ENCODE results near the gene SCFD2. TPM values are rescaled to one million over a fixed set of nuclear protein-coding genes. Genes with fewer than 3 reads are reported as not detected.
"Not testable (repeated sequence)": the region's sequence is repeated elsewhere in the genome, so short reads cannot be mapped to it uniquely, and the experiment has no call there.

Gene SCFD2
- polyA plus RNA-seq, 3 donors, result 5.4 to 9.4 (median 6.7) TPM

- intact Hi-C loops (cut with micrococcal nuclease), result no loop called here
- WGBS (ENCODE audit: insufficient coverage), result no CpG with 5 or more reads among the region's 1 CpG
- TF ChIP-seq, protein P1, sequence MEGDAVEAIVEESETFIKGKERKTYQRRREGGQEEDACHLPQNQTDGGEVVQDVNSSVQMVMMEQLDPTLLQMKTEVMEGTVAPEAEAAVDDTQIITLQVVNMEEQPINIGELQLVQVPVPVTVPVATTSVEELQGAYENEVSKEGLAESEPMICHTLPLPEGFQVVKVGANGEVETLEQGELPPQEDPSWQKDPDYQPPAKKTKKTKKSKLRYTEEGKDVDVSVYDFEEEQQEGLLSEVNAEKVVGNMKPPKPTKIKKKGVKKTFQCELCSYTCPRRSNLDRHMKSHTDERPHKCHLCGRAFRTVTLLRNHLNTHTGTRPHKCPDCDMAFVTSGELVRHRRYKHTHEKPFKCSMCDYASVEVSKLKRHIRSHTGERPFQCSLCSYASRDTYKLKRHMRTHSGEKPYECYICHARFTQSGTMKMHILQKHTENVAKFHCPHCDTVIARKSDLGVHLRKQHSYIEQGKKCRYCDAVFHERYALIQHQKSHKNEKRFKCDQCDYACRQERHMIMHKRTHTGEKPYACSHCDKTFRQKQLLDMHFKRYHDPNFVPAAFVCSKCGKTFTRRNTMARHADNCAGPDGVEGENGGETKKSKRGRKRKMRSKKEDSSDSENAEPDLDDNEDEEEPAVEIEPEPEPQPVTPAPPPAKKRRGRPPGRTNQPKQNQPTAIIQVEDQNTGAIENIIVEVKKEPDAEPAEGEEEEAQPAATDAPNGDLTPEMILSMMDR (IDR thresholded peaks at IDR 0.05), result no peak
- no peaks in the 10 kb centered on the region for H3K27me3 ChIP-seq (ENCODE audit: control insufficient read depth in 2 of 2, insufficient read depth in 2 of 2, low read length in 2 of 2)
- H3K9me3 ChIP-seq (replicated peaks in 1 of 2; ENCODE audit: control insufficient read depth in 1 of 2, insufficient read depth in 1 of 2, low read length in 2 of 2), result no peaks in the 10 kb centered on the region
- H2AFZ ChIP-seq (ENCODE audit: insufficient read depth, low read depth, low read length, poor library complexity, severe bottlenecking), result no peak overlapping the region
- no peak overlapping the region for H3K4me2 ChIP-seq (replicated peaks; ENCODE audit: extremely low read depth, low read length, poor library complexity, severe bottlenecking)
- H3K27ac ChIP-seq (ENCODE audit: low read depth in 1 of 2, low read length in 2 of 2), result no peak overlapping the region
- no peaks in the 10 kb centered on the region for H4K20me1 ChIP-seq (ENCODE audit: insufficient read depth, low read length)
- H3K9ac ChIP-seq (ENCODE audit: insufficient read depth, low read length, poor library complexity, severe bottlenecking), result no peak overlapping the region
- DNase-seq, result no peak
- Mint-ChIP-seq H3K9me3 (peaks cover 6 to 28% (median 20%) of the 10 kb centered on the region in 7 donors), H3K36me3 (peaks cover 3% of the 10 kb centered on the region in 2 donors), H3K27ac (no peak overlapping the region), H3K27me3 (ENCODE audit: low read depth in 3 of 3) (no peaks in the 10 kb centered on the region), H3K4me1 (peaks cover 10% of the 10 kb centered on the region), H3K4me3 (no peak overlapping the region)
- no peaks in the 10 kb centered on the region for H3K4me1 ChIP-seq (ENCODE audit: control insufficient read depth in 1 of 2, insufficient read depth in 2 of 2, low read length in 2 of 2)
- no peak overlapping the region for H3K4me3 ChIP-seq (replicated peaks in 1 of 3; ENCODE audit: low read depth in 2 of 3, low read length in 3 of 3)
- no peaks in the 10 kb centered on the region for H3K79me2 ChIP-seq (ENCODE audit: insufficient read depth, low read length)
- no peaks in the 10 kb centered on the region for H3K36me3 ChIP-seq (replicated peaks in 1 of 2; ENCODE audit: control insufficient read depth in 1 of 2, insufficient read depth in 2 of 2, low read length in 2 of 2)
Observed at GRCh38 chr4:53037892-53038291, 328.0 kb downstream of the SCFD2 start.

- H3K27ac ChIP-seq (ENCODE audit: low read depth in 1 of 2, low read length in 2 of 2); H3K4me1 ChIP-seq (ENCODE audit: control insufficient read depth in 1 of 2, insufficient read depth in 2 of 2, low read length in 2 of 2); H3K79me2 ChIP-seq (ENCODE audit: insufficient read depth, low read length); intact Hi-C loops (cut with micrococcal nuclease); H3K4me1 Mint-ChIP-seq; H3K27me3 ChIP-seq (ENCODE audit: control insufficient read depth in 2 of 2, insufficient read depth in 2 of 2, low read length in 2 of 2); H3K9ac ChIP-seq (ENCODE audit: insufficient read depth, low read length, poor library complexity, severe bottlenecking); H3K36me3 ChIP-seq (replicated peaks in 1 of 2; ENCODE audit: control insufficient read depth in 1 of 2, insufficient read depth in 2 of 2, low read length in 2 of 2); H3K9me3 ChIP-seq (replicated peaks in 1 of 2; ENCODE audit: control insufficient read depth in 1 of 2, insufficient read depth in 1 of 2, low read length in 2 of 2); H3K27ac Mint-ChIP-seq; H3K4me3 Mint-ChIP-seq; H4K20me1 ChIP-seq (ENCODE audit: insufficient read depth, low read length); H3K4me2 ChIP-seq (replicated peaks; ENCODE audit: extremely low read depth, low read length, poor library complexity, severe bottlenecking); H2AFZ ChIP-seq (ENCODE audit: insufficient read depth, low read depth, low read length, poor library complexity, severe bottlenecking); H3K4me3 ChIP-seq (replicated peaks in 1 of 3; ENCODE audit: low read depth in 2 of 3, low read length in 3 of 3); DNase-seq; H3K36me3 Mint-ChIP-seq; H3K27me3 Mint-ChIP-seq (ENCODE audit: low read depth in 3 of 3): not testable (repeated sequence)
- H3K9me3 Mint-ChIP-seq, result peaks cover 19 to 51% (median 34%) of the 10 kb centered on the region in 7 donors
- WGBS (ENCODE audit: insufficient coverage), result no CpG with 5 or more reads among the region's 1 CpG
Observed at GRCh38 chr4:53032908-53033307, 333.0 kb downstream of the SCFD2 start.
